Ovary (tissue), 9 donors: ENCODE data around the gene ARID2. TPM values are rescaled to one million over a fixed set of nuclear protein-coding genes. Genes with fewer than 3 reads are reported as not detected.

Source experiments
- DNase-seq, 5 donors: peaks; one replicate each; pipeline ENCODE4 v3.0.0-alpha.2; 2019 to 2020
- H3K27ac ChIP-seq, 2 donors: fragments of 200-600 bp; one replicate each; pipeline versions ENCODE4 v1.5.1 to v1.8.0; 2019 to 2022
- H3K27me3 ChIP-seq: fragments of 200-600 bp; one replicate; pipeline ENCODE4 v1.8.0; 2022
- H3K36me3 ChIP-seq: fragments of 200-600 bp; sonication (generic); one replicate; pipeline ENCODE4 v1.5.1; 2019
- H3K4me1 ChIP-seq: one replicate; pipeline ENCODE4 v1.8.1; 2013; ENCODE audit warnings: mild to moderate bottlenecking, moderate library complexity; ENCODE audit not compliant: insufficient read depth
- H3K4me3 ChIP-seq: fragments of 200-600 bp; sonication (generic); one replicate; pipeline ENCODE4 v1.5.1; 2017
- H3K9me3 ChIP-seq, 2 donors: fragments of 200-600 bp in 1 of 2; sonication (generic) in 1 of 2; one replicate each; pipeline versions ENCODE4 v1.5.1 to v1.8.1; 2013 to 2019; ENCODE audit warnings: mild to moderate bottlenecking in 1 of 2, moderate library complexity in 1 of 2
- EP300 ChIP-seq: sonication (generic); formaldehyde crosslinking; IDR thresholded peaks from one replicate; pipeline ENCODE4 v1.6.1; 2017; ENCODE audit warnings: antibody characterized with exemption
- POLR2A ChIP-seq: fragments of 450-650 bp; IDR thresholded peaks from one replicate; pipeline ENCODE4 v1.6.1; 2017; ENCODE audit warnings: antibody characterized with exemption, mild to moderate bottlenecking, moderate library complexity
- WGBS, 3 donors: extraction: QIAGEN DNeasy Blood & Tissue Kit in 1 of 3; methylation state at CpG; one replicate each; pipeline versions ENCODE4 v1.1.5 to v1.1.7; 2013 to 2017; 5-methylcytosine and 5-hydroxymethylcytosine counted together
- intact Hi-C, 4 donors: fragments of 100-400 bp; cut with DNase I; formaldehyde crosslinking; loops; one replicate each; pipeline versions ENCODE4 v1.11.0 to v1.15.1; 2022 to 2023
- polyA plus RNA-seq, 2 donors: library from polyadenylated mRNA; stranded (reverse); fragments of 200-250 nt in 1 of 2; fragments of 350-450 nt in 1 of 2; fragmentation: Illumina TruSeq in 1 of 2; extraction: RNeasy Lipid Tissue Mini Kit (QIAGEN cat#74804) in 1 of 2; gene quantifications; one replicate each; pipeline ENCODE4 v1.2.3, GENCODE V29; 2013 to 2014
- small RNA-seq: library from RNA; depleted of rRNA; stranded (forward); fragments of <200 nt; gene quantifications from one replicate; pipeline ENCODE3, GENCODE V24; 2016
- total RNA-seq, 7 donors: library from RNA; depleted of rRNA in 2 of 7; stranded (reverse); fragments of >200 nt in 2 of 7; fragmentation: NEBNext Ultra II Directional in 3 of 7; extraction: Animal tissue kit (Norgen Biotek cat#: 25700) in 3 of 7; gene quantifications; one replicate each; pipeline versions ENCODE4 v1.1.0 to v1.2.4, GENCODE V29; 2016 to 2023
- TF ChIP-seq, protein P1 (sequence below), 3 donors: fragments of 450-650 bp in 2 of 3; fragments of 200-600 bp in 1 of 3; IDR thresholded peaks; one replicate each; pipeline versions ENCODE4 v1.5.1 to v1.8.0; 2016 to 2022; ENCODE audit warnings: antibody characterized with exemption in 3 of 3, mild to moderate bottlenecking in 1 of 3
- donor health status: DM: no; HTN: no; CAD: no; lungs with moderate emphysema.
- donor health status: DM: no; HTN: no; CAD: no.
- donor health status: Bipolar disorder and iron deficiency.
- donor health status: DM: yes; HTN: yes; CAD: no.
- donor health status: DM: no; HTN: no; CAD: no.
- donor health status: DM: yes; HTN: yes; CAD: no.

The ARID2 gene
- total and polyA plus RNA-seq, 9 donors, result 7.9 to 39.5 (median 32.1) TPM

DNA sequence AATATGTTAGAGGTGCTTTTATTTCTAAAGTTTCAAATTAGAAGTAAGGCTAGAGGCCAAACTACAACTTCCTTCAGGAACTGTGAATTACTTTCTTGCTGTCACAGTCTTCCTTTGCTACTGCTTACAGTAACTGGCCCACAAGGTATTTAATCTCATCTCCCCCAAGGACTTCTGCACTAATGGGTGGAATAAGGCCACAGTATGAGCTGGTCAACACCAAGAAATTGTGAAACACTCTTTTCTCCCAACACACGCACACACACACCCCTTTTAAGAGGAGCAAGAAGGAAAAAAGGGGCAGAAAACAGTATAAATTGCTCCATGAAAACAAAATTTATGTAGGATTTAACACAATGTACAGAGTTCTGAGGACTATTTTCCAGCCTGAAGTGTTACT, 215.3 kb downstream of the ARID2 start:
- H3K36me3 ChIP-seq, result no peaks in the 10 kb centered on the region
- WGBS, 3 donors, result 20 to 40% (median 38%) methylated on average over 1 of the region's 1 CpG
- intact Hi-C loops, result no loop called here

DNA sequence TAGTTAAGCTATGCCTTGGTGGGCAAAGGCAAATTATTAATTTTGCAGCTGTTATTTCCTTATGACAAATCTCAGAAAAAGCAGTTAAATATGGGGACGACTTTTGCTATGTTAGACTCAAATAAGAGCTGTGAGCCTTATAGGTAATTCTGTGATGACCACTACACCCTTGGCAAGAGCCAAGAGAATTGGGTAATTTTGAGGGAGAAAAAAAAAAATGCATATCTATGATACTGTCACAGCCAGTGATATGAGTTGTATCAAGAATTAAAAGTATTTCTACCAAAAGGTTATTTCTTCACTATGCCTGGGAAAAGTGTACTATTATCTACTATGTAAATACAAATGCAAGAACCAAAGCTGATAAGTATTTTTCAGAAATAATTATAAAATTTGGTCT, 216.9 kb downstream of the ARID2 start:
- Histone ChIP-seq H3K36me3 (no peaks in the 10 kb centered on the region), H3K27me3 (no peaks in the 10 kb centered on the region), H3K4me3 (no peak overlapping the region), H3K9me3 (no peaks in the 10 kb centered on the region), H3K27ac (no peak overlapping the region), H3K4me1 (no peaks in the 10 kb centered on the region)
- intact Hi-C loops, result no loop called here
- WGBS, 3 donors, result 91 to 98% (median 95%) methylated on average over 1 of the region's 1 CpG
- no peak for TF ChIP-seq EP300
- TF ChIP-seq, protein P1, sequence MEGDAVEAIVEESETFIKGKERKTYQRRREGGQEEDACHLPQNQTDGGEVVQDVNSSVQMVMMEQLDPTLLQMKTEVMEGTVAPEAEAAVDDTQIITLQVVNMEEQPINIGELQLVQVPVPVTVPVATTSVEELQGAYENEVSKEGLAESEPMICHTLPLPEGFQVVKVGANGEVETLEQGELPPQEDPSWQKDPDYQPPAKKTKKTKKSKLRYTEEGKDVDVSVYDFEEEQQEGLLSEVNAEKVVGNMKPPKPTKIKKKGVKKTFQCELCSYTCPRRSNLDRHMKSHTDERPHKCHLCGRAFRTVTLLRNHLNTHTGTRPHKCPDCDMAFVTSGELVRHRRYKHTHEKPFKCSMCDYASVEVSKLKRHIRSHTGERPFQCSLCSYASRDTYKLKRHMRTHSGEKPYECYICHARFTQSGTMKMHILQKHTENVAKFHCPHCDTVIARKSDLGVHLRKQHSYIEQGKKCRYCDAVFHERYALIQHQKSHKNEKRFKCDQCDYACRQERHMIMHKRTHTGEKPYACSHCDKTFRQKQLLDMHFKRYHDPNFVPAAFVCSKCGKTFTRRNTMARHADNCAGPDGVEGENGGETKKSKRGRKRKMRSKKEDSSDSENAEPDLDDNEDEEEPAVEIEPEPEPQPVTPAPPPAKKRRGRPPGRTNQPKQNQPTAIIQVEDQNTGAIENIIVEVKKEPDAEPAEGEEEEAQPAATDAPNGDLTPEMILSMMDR (IDR thresholded peaks at IDR 0.05), result no peak
- TF ChIP-seq POLR2A, result no peak
- no peak for DNase-seq

More for the DNA sequence above, 215.3 kb downstream of the ARID2 start:
- DNase-seq, result no peak
- no peaks in the 10 kb centered on the region for H3K9me3 ChIP-seq
- H3K27me3 ChIP-seq, result no peaks in the 10 kb centered on the region
- TF ChIP-seq, protein P1 (IDR thresholded peaks at IDR 0.05), result no peak
- TF ChIP-seq POLR2A (no peak), EP300 (no peak)
- H3K4me3 ChIP-seq, result no peak overlapping the region
- H3K4me1 ChIP-seq, result no peaks in the 10 kb centered on the region
- H3K27ac ChIP-seq, result no peak overlapping the region

DNA sequence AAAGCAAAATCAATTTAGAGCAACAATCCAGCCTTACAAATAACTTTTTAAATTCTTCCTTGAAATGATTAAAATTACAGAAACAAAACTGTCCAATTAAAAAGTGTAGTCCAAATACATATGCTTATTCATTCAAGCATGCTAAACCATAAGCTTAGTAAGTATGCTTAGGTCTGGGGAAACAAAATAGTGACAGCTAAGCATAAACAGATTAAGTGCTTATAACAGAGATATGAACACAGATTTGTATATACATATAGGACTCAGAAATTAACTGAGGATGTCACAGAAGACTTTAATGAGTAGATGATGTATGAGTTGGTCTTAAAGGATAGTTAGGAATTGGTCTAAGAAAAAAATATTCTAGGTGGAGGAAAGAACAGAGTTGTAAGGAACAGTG, 219.0 kb downstream of the ARID2 start:
- Histone ChIP-seq H3K27me3 (no peaks in the 10 kb centered on the region), H3K4me3 (no peak overlapping the region), H3K27ac (no peak overlapping the region), H3K4me1 (no peaks in the 10 kb centered on the region), H3K9me3 (no peaks in the 10 kb centered on the region), H3K36me3 (no peaks in the 10 kb centered on the region)
- no peak for DNase-seq
- intact Hi-C loops, result no loop called here
- TF ChIP-seq, protein P1 (IDR thresholded peaks at IDR 0.05), result no peak
- TF ChIP-seq POLR2A (no peak), EP300 (no peak)

Small RNA genes within 50 kb of the gene (small RNA-seq; reads per million reads assigned to genes)
- gene RN7SL246P, result not detected
